Lung (tissue), 12 donors: ENCODE measurements around the gene EFHD2. TPM values are rescaled to one million over a fixed set of nuclear protein-coding genes. Genes with fewer than 3 reads are reported as not detected.

Experiments
- ATAC-seq: fragments of 200-7000 bp; cut with Tn5 transposase; one replicate; pipeline ENCODE4 v1.9.1; 2020; ENCODE audit warnings: moderate number of reproducible peaks; ENCODE audit not compliant: insufficient read depth, low FRiP score
- DNase-seq, 3 donors: peaks; one replicate each; pipeline ENCODE4 v3.0.0-alpha.2; 2013 to 2017
- H3K27ac ChIP-seq, 2 donors: one replicate each; pipeline ENCODE4 v1.5.1; 2013; ENCODE audit warnings: mild to moderate bottlenecking in 2 of 2, moderate library complexity in 2 of 2, control low read depth in 1 of 2, inconsistent platforms in 1 of 2, low read depth in 1 of 2, low read length in 1 of 2
- H3K27me3 ChIP-seq, 3 donors: one replicate each; pipeline ENCODE4 v1.5.1; 2013; ENCODE audit warnings: low read length in 2 of 3; ENCODE audit not compliant: control insufficient read depth in 3 of 3, insufficient read depth in 3 of 3
- H3K36me3 ChIP-seq, 4 donors: one replicate each; pipeline ENCODE4 v1.5.1; 2013; ENCODE audit warnings: low read length in 4 of 4, mild to moderate bottlenecking in 1 of 4, moderate library complexity in 1 of 4; ENCODE audit not compliant: control insufficient read depth in 4 of 4, insufficient read depth in 4 of 4
- H3K4me1 ChIP-seq, 5 donors: one replicate each; pipeline ENCODE4 v1.5.1; 2013; ENCODE audit warnings: low read length in 5 of 5, mild to moderate bottlenecking in 2 of 5, moderate library complexity in 1 of 5; ENCODE audit not compliant: control insufficient read depth in 5 of 5, insufficient read depth in 5 of 5
- H3K4me3 ChIP-seq: one replicate; pipeline ENCODE4 v1.5.1; 2013; ENCODE audit warnings: mild to moderate bottlenecking, control low read depth, moderate library complexity
- H3K9ac ChIP-seq, 2 donors: one replicate each; pipeline ENCODE4 v1.5.1; 2013; ENCODE audit warnings: low read length in 2 of 2, control low read depth in 1 of 2; ENCODE audit not compliant: insufficient read depth in 1 of 2
- H3K9me3 ChIP-seq, 4 donors: one replicate each; pipeline ENCODE4 v1.5.1; 2013; ENCODE audit warnings: low read length in 3 of 4, mild to moderate bottlenecking in 1 of 4, moderate library complexity in 1 of 4; ENCODE audit not compliant: control insufficient read depth in 4 of 4, insufficient read depth in 3 of 4
- CTCF ChIP-seq: IDR thresholded peaks from 2 replicates; pipeline ENCODE4 v1.5.1; 2012; ENCODE audit warnings: mild to moderate bottlenecking; ENCODE audit errors: control extremely low read depth, extremely low read depth
- WGBS, 2 donors: extraction: QIAGEN DNeasy Blood & Tissue Kit; methylation state at CpG; one replicate each; pipeline ENCODE4 v1.1.7; 2013; 5-methylcytosine and 5-hydroxymethylcytosine counted together
- polyA plus RNA-seq, 2 donors: library from polyadenylated mRNA; stranded (reverse); fragments of 200-250 nt; gene quantifications; one replicate each; pipeline ENCODE4 v1.2.1, GENCODE V29; 2013
- total RNA-seq, 2 donors: library from RNA; depleted of rRNA in 1 of 2; stranded (reverse); fragments of >200 nt in 1 of 2; gene quantifications; one replicate each; pipeline ENCODE4 v1.2.1, GENCODE V29; 2014 to 2021
- donor health status: control.
- donor health status: control.
- donor health status: Bipolar disorder and iron deficiency.
- donor health status: healthy.
- donor health status: DM: yes; HTN: yes; CAD: no.

The EFHD2 gene
- total and polyA plus RNA-seq, 4 donors: 28.2 to 175 (median 90.1) TPM

GRCh38 chr1:15418806-15419515, 9.3 kb downstream of the EFHD2 start:
- Histone ChIP-seq H3K27me3 (no peaks in the 10 kb centered on the region), H3K9me3 (no peaks in the 10 kb centered on the region), H3K4me3 (no peak overlapping the region), H3K4me1 (peaks cover 0 to 15% (median 0%) of the 10 kb centered on the region in 5 donors), H3K27ac (no peak overlapping the region), H3K36me3 (peaks cover 0 to 2% (median 0%) of the 10 kb centered on the region in 4 donors), H3K9ac (no peak overlapping the region)
- ATAC-seq (no peak), DNase-seq (no peak)
- no peak for TF ChIP-seq CTCF
- WGBS, 2 donors: 79 to 87% methylated on average over 18 of the region's 18 CpGs

DNA sequence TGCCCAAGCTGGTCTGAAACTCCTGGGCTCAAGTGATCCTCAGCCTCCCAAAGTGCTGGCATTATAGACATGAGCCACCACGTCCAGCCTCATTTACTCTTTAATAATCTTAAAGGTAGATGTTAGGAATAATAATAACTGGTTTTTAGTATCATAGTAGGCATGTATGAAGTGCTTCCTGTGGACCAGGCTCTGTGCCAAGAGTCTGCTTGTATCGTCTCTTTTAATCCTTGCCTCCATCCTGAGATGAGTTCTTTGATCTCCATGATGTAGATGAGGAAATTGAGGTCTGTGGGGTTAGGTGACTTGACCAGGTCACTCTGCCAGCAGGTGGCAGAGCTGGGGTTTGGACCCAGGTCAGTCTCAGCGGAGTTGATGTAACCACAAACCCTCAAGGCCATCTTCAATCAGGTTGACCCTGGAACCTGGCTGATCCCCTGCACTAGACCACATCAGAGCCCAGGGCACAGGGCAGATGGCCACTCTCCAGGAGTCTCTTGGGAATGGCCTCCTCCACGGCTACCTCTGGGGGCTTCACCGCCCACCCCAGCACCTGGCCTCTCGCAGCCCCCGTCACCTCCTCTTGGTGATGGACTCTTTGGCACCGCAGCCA, 11.3 kb downstream of the EFHD2 start:
- whole genome bisulfite sequencing, 2 donors: 88 to 90% methylated on average over 8 of the region's 8 CpGs
- no peak overlapping the region for H3K9ac ChIP-seq
- TF ChIP-seq CTCF: no peak
- DNase-seq (no peak), ATAC-seq (no peak)
- H3K9me3 ChIP-seq: no peaks in the 10 kb centered on the region
- peaks cover 0 to 12% (median 0%) of the 10 kb centered on the region in 5 donors for H3K4me1 ChIP-seq
- H3K27ac ChIP-seq: no peak overlapping the region
- peaks cover 0 to 6% (median 0%) of the 10 kb centered on the region in 4 donors for H3K36me3 ChIP-seq
- no peak overlapping the region for H3K4me3 ChIP-seq
- no peaks in the 10 kb centered on the region for H3K27me3 ChIP-seq

DNA sequence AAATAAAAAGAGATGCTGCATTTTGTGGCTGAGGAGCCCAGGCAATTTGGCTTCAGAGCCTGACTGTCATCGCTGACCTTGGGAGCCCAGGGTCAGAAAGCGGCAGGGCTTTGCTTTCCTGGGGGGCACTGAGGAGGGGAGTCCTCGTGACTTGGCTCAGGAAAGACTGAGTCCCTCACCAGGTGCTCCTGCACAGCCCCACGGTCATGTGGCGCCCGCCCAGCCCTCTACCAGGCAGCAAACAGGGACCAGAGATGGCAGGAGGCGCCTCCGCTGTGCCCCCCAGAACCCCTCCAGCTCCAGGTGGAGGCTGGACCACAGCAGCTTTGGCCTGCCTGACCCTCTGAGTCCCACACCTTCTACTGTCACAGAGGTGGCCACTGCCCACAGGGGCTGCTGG, 13.2 kb downstream of the EFHD2 start:
- ATAC-seq (no peak), DNase-seq (no peak)
- Histone ChIP-seq H3K9me3 (no peaks in the 10 kb centered on the region), H3K9ac (no peak overlapping the region), H3K27ac (no peak overlapping the region), H3K4me1 (peaks cover 0 to 16% (median 6%) of the 10 kb centered on the region in 5 donors), H3K36me3 (peaks cover 0 to 21% (median 0%) of the 10 kb centered on the region in 4 donors), H3K4me3 (no peak overlapping the region), H3K27me3 (no peaks in the 10 kb centered on the region)
- no peak for TF ChIP-seq CTCF
- WGBS, 2 donors: 97 to 99% methylated on average over 8 of the region's 8 CpGs
